Measurements from ENCODE around the gene CDK18. TPM values are rescaled to one million over a fixed set of nuclear protein-coding genes. Genes with fewer than 3 reads are reported as not detected.

Gene CDK18
- total RNA-seq, 6 donors from 2014 or later = 16.7 to 130 (median 30.4) TPM

- H3K9me3 ChIP-seq = no peaks in the 10 kb centered on the region
- H3K36me3 ChIP-seq = peaks cover 0 to 4% (median 0%) of the 10 kb centered on the region in 4 donors
- TF ChIP-seq POLR2AphosphoS5 (IDR thresholded peaks at IDR 0.05) (peak; percentile 38 to 72), EP300 (IDR thresholded peaks at IDR 0.05) (no peak), CTCF (IDR thresholded peaks at IDR 0.05) (no peak), POLR2A (IDR thresholded peaks at IDR 0.05) (no peak)
- DNase-seq (no peak), ATAC-seq (ENCODE audit: low FRiP score in 2 of 2) (no peak)
- H3K27ac ChIP-seq = peak overlapping the region in 3 of 4 donors; percentile 5 to 43 (median 8)
- no peaks in the 10 kb centered on the region for H3K27me3 ChIP-seq
- peaks cover 6 to 19% (median 10%) of the 10 kb centered on the region in 4 donors for H3K4me1 ChIP-seq
- WGBS, 2 donors = 48 to 49% methylated on average over 5 to 6 of the region's 6 CpGs
- no peak overlapping the region for H3K4me3 ChIP-seq
Observed at GRCh38 chr1:205519541-205520131, 15.2 kb downstream of the CDK18 start.

- WGBS, 2 donors = 98 to 100% methylated on average over 4 of the region's 4 CpGs
- DNase-seq (no peak), ATAC-seq (ENCODE audit: low FRiP score in 2 of 2) (no peak)
- no peak for TF ChIP-seq CTCF (IDR thresholded peaks at IDR 0.05)
- no peak for TF ChIP-seq EP300 (IDR thresholded peaks at IDR 0.05)
- TF ChIP-seq POLR2A (IDR thresholded peaks at IDR 0.05) = no peak
- no peak for TF ChIP-seq POLR2AphosphoS5 (IDR thresholded peaks at IDR 0.05)
- Histone ChIP-seq H3K9me3 (no peaks in the 10 kb centered on the region), H3K27me3 (no peaks in the 10 kb centered on the region), H3K27ac (no peak overlapping the region), H3K4me3 (no peak overlapping the region), H3K4me1 (peaks cover 3 to 10% (median 5%) of the 10 kb centered on the region in 4 donors), H3K36me3 (peaks cover 0 to 14% (median 1%) of the 10 kb centered on the region in 4 donors)
Observed at GRCh38 chr1:205520709-205521108, 16.2 kb downstream of the CDK18 start.

GRCh38 chr1:205521686-205522085 is 17.2 kb downstream of the CDK18 start:
- 77 to 88% methylated on average over 2 to 7 of the region's 7 CpGs for whole genome bisulfite sequencing, 2 donors
- DNase-seq (no peak), ATAC-seq (ENCODE audit: low FRiP score in 2 of 2) (no peak)
- no peak overlapping the region for H3K4me3 ChIP-seq
- no peaks in the 10 kb centered on the region for H3K9me3 ChIP-seq
- H3K27ac ChIP-seq = no peak overlapping the region
- peaks cover 0 to 8% (median 3%) of the 10 kb centered on the region in 4 donors for H3K4me1 ChIP-seq
- peaks cover 0 to 18% (median 3%) of the 10 kb centered on the region in 4 donors for H3K36me3 ChIP-seq
- H3K27me3 ChIP-seq = no peaks in the 10 kb centered on the region
- TF ChIP-seq CTCF (IDR thresholded peaks at IDR 0.05) = no peak
- TF ChIP-seq POLR2A (IDR thresholded peaks at IDR 0.05) = no peak
- TF ChIP-seq POLR2AphosphoS5 (IDR thresholded peaks at IDR 0.05) = no peak
- TF ChIP-seq EP300 (IDR thresholded peaks at IDR 0.05) = no peak

GRCh38 chr1:205522692-205523091 is 18.2 kb downstream of the CDK18 start:
- TF ChIP-seq POLR2A (IDR thresholded peaks at IDR 0.05) = no peak
- TF ChIP-seq POLR2AphosphoS5 (IDR thresholded peaks at IDR 0.05) = no peak
- no peak for TF ChIP-seq EP300 (IDR thresholded peaks at IDR 0.05)
- no peak for TF ChIP-seq CTCF (IDR thresholded peaks at IDR 0.05)
- WGBS, 2 donors = 92 to 96% methylated on average over 5 of the region's 5 CpGs
- no peaks in the 10 kb centered on the region for H3K9me3 ChIP-seq
- peaks cover 0 to 8% (median 3%) of the 10 kb centered on the region in 4 donors for H3K4me1 ChIP-seq
- ATAC-seq (ENCODE audit: low FRiP score in 2 of 2) = no peak
- DNase-seq = no peak
- H3K36me3 ChIP-seq = peaks cover 0 to 18% (median 3%) of the 10 kb centered on the region in 4 donors
- no peaks in the 10 kb centered on the region for H3K27me3 ChIP-seq
- no peak overlapping the region for H3K4me3 ChIP-seq
- no peak overlapping the region for H3K27ac ChIP-seq

Measured in upper lobe of left lung (tissue), 6 donors.